Stimulated activated CD4-positive, alpha-beta T cell treated with anti-CD3 and anti-CD28 coated beads, Interleukin-4, amount 100 ng/mL, for 48 hours (primary cell): ENCODE data around the gene EBF3.

ENCODE experiments used
- DNase-seq, 2 donors: peaks; one replicate each; pipeline ENCODE4 v3.0.0-alpha.2; 2020; ENCODE audit warnings: low read depth in 2 of 2

Gene EBF3

GRCh38 chr10:129854158-129854557 is 109.9 kb downstream of the EBF3 start:
- DNase-seq = no peak

- DNase-seq = no peak
These were observed 110.5 kb downstream of the EBF3 start for GRCh38 chr10:129853562-129853903.

GRCh38 chr10:129852829-129853561 is 111.1 kb downstream of the EBF3 start:
- no peak for DNase-seq

- no peak for DNase-seq
These were observed 112.0 kb downstream of the EBF3 start for GRCh38 chr10:129851941-129852640.

GRCh38 chr10:129850790-129851189 is 113.3 kb downstream of the EBF3 start:
- DNase-seq = no peak

- no peak for DNase-seq
These were observed 113.8 kb downstream of the EBF3 start for GRCh38 chr10:129850316-129850715.

GRCh38 chr10:129849853-129850252 is 114.2 kb downstream of the EBF3 start:
- DNase-seq = no peak

- DNase-seq = no peak
These were observed 114.7 kb downstream of the EBF3 start for GRCh38 chr10:129849452-129849750.

- no peak for DNase-seq
These were observed 115.2 kb downstream of the EBF3 start for GRCh38 chr10:129848696-129849451.

- DNase-seq = no peak
These were observed 116.2 kb downstream of the EBF3 start for GRCh38 chr10:129847741-129848483.

GRCh38 chr10:129846991-129847391 is 117.1 kb downstream of the EBF3 start:
- DNase-seq = no peak

- DNase-seq = no peak
These were observed 118.8 kb downstream of the EBF3 start for GRCh38 chr10:129845111-129845753.

- DNase-seq = no peak
These were observed 119.8 kb downstream of the EBF3 start for GRCh38 chr10:129844216-129844766.

- DNase-seq = no peak
These were observed 120.4 kb downstream of the EBF3 start for GRCh38 chr10:129843702-129844101.

- no peak for DNase-seq
These were observed 120.9 kb downstream of the EBF3 start for GRCh38 chr10:129843131-129843541.

GRCh38 chr10:129842031-129842430 is 122.0 kb downstream of the EBF3 start:
- DNase-seq = no peak

GRCh38 chr10:129841590-129841989 is 122.5 kb downstream of the EBF3 start:
- DNase-seq = no peak

- no peak for DNase-seq
These were observed 123.0 kb downstream of the EBF3 start for GRCh38 chr10:129841071-129841470.

- DNase-seq = no peak
These were observed 123.9 kb downstream of the EBF3 start for GRCh38 chr10:129840196-129840590.

- no peak for DNase-seq
These were observed 124.5 kb downstream of the EBF3 start for GRCh38 chr10:129839285-129840195.
